HG02588 (cell line): ENCODE data around the gene PEX7.
"Not testable (repeated sequence)": the region's sequence is repeated elsewhere in the genome, so short reads cannot be mapped to it uniquely, and the experiment has no call there.

Experiments
- ATAC-seq: cut with Tn5 transposase; IDR thresholded peaks from one replicate; pipeline ENCODE4 v1.9.1; 2021; ENCODE audit warnings: mild to moderate bottlenecking, moderate library complexity; ENCODE audit not compliant: unreplicated experiment

PEX7 gene

GRCh38 chr6:136895901-136896300 is 73.5 kb downstream of the PEX7 start:
- no peak for ATAC-seq

GRCh38 chr6:136897071-136897470 is 74.7 kb downstream of the PEX7 start:
- ATAC-seq, result no peak

- no peak for ATAC-seq
These were observed 78.9 kb downstream of the PEX7 start for GRCh38 chr6:136901212-136901784.

GRCh38 chr6:136904477-136904876 is 82.1 kb downstream of the PEX7 start:
- not testable (repeated sequence) for ATAC-seq

- ATAC-seq, result no peak
These were observed 92.6 kb downstream of the PEX7 start for GRCh38 chr6:136914947-136915346.

- no peak for ATAC-seq
These were observed 96.3 kb downstream of the PEX7 start for GRCh38 chr6:136918706-136919105.

GRCh38 chr6:136920216-136920615 is 97.8 kb downstream of the PEX7 start:
- no peak for ATAC-seq

- no peak for ATAC-seq
These were observed 98.4 kb downstream of the PEX7 start for GRCh38 chr6:136920671-136921380.

GRCh38 chr6:136921381-136921935 is 99.1 kb downstream of the PEX7 start:
- no peak for ATAC-seq

GRCh38 chr6:136921936-136922684 is 99.7 kb downstream of the PEX7 start, which contains the start of gene SLC35D3:
SLC35D3 (plus strand) TSS chr6:136922301; CDS start chr6:136922429, 128 bp downstream.
- no peak for ATAC-seq

- no peak for ATAC-seq
These were observed 100.3 kb downstream of the PEX7 start for GRCh38 chr6:136922685-136923006.

GRCh38 chr6:136923116-136923953 is 100.9 kb downstream of the PEX7 start:
- no peak for ATAC-seq

- ATAC-seq, result no peak
These were observed 101.7 kb downstream of the PEX7 start for GRCh38 chr6:136923954-136924673.

GRCh38 chr6:136926383-136926782 is 104.0 kb downstream of the PEX7 start:
- no peak for ATAC-seq

GRCh38 chr6:136927292-136927691 is 104.9 kb downstream of the PEX7 start:
- ATAC-seq, result no peak

GRCh38 chr6:136930528-136930927 is 108.1 kb downstream of the PEX7 start:
- no peak for ATAC-seq

- no peak for ATAC-seq
These were observed 110.2 kb downstream of the PEX7 start for GRCh38 chr6:136932599-136932998.

- no peak for ATAC-seq
These were observed 122.7 kb downstream of the PEX7 start for GRCh38 chr6:136945072-136945471.

GRCh38 chr6:136945711-136946121 is 123.3 kb downstream of the PEX7 start:
- ATAC-seq, result no peak

- ATAC-seq, result no peak
These were observed 124.6 kb downstream of the PEX7 start for GRCh38 chr6:136947037-136947436.
